ENCODE results near the gene SLC35B2.

Gene SLC35B2

DNA sequence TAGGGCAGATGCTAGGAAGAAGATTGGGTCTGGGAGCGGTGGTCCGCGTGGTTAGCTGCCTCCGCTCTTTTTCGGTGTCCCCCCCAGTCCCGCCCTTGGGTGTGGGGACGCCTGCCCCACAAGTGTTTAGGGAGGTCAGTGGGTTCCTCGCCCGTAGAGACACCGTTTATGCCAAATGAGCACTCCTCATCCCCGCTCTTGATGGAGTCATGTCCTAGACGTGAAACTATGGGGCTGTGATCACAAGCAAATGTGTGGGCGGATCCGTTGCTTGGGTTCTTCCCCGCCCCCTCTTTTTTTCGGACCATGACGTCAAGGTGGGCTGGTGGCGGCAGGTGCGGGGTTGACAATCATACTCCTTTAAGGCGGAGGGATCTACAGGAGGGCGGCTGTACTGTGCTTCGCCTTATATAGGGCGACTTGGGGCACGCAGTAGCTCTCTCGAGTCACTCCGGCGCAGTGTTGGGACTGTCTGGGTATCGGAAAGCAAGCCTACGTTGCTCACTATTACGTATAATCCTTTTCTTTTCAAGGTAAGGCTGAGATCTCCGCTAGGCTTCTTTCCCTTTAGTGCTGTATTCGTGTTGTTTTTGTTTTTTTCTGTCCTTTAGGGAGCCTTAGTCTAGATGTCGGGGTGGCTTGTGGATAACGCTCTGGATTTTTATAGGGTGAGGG lies 10.5 kb downstream of the SLC35B2 start, which contains the start of gene HSP90AB1:
Gene HSP90AB1 (plus strand): TSS at position 439 of the 675 bp plus-strand sequence. CDS start 1,529 bp downstream, outside the sequence.
- ATAC-seq (ENCODE audit: low read depth) (peak; percentile 69), DNase-seq (ENCODE audit: low spot score) (peak; percentile 94)
- Histone ChIP-seq H3K4me3 (ENCODE audit: severe bottlenecking) (peak within 1 kb of the TSS; percentile 93), H3K27ac (ENCODE audit: poor library complexity, severe bottlenecking) (peak within 1 kb of the TSS; percentile 89), H3K4me1 (ENCODE audit: insufficient read depth, poor library complexity, severe bottlenecking) (peaks cover 9% of the 10 kb centered on the region), H3K9me3 (ENCODE audit: severe bottlenecking) (no peaks in the 10 kb centered on the region), H3K27me3 (ENCODE audit: insufficient read depth, poor library complexity, severe bottlenecking) (no peaks in the 10 kb centered on the region), H3K36me3 (ENCODE audit: low read depth) (peaks cover 48% of the 10 kb centered on the region)
- TF ChIP-seq CTCF (IDR thresholded peaks at IDR 0.05; ENCODE audit: poor library complexity, severe bottlenecking), result no peak

- ATAC-seq (ENCODE audit: low read depth), result peak; percentile 60
- no peaks in the 10 kb centered on the region for H3K9me3 ChIP-seq (ENCODE audit: severe bottlenecking)
- peaks cover 9% of the 10 kb centered on the region for H3K4me1 ChIP-seq (ENCODE audit: insufficient read depth, poor library complexity, severe bottlenecking)
- H3K27ac ChIP-seq (ENCODE audit: poor library complexity, severe bottlenecking), result peak overlapping the region; percentile 89
- H3K27me3 ChIP-seq (ENCODE audit: insufficient read depth, poor library complexity, severe bottlenecking), result no peaks in the 10 kb centered on the region
- H3K4me3 ChIP-seq (ENCODE audit: severe bottlenecking), result peak overlapping the region; percentile 93
- DNase-seq (ENCODE audit: low spot score), result peak; percentile 86
- peak; percentile 59 for TF ChIP-seq CTCF (IDR thresholded peaks at IDR 0.05; ENCODE audit: poor library complexity, severe bottlenecking)
- H3K36me3 ChIP-seq (ENCODE audit: low read depth), result peaks cover 41% of the 10 kb centered on the region
These were observed 11.2 kb downstream of the SLC35B2 start for GRCh38 chr6:44245912-44246662.

GRCh38 chr6:44245391-44245911 lies 11.9 kb downstream of the SLC35B2 start:
- Histone ChIP-seq H3K4me1 (ENCODE audit: insufficient read depth, poor library complexity, severe bottlenecking) (peaks cover 9% of the 10 kb centered on the region), H3K27ac (ENCODE audit: poor library complexity, severe bottlenecking) (peak overlapping the region; percentile 89), H3K27me3 (ENCODE audit: insufficient read depth, poor library complexity, severe bottlenecking) (no peaks in the 10 kb centered on the region), H3K36me3 (ENCODE audit: low read depth) (peaks cover 34% of the 10 kb centered on the region), H3K4me3 (ENCODE audit: severe bottlenecking) (peak overlapping the region; percentile 93), H3K9me3 (ENCODE audit: severe bottlenecking) (no peaks in the 10 kb centered on the region)
- TF ChIP-seq CTCF (IDR thresholded peaks at IDR 0.05; ENCODE audit: poor library complexity, severe bottlenecking), result no peak
- ATAC-seq (ENCODE audit: low read depth), result no peak
- DNase-seq (ENCODE audit: low spot score), result no peak

GRCh38 chr6:44243345-44243744 lies 14.0 kb downstream of the SLC35B2 start:
- H3K27me3 ChIP-seq (ENCODE audit: insufficient read depth, poor library complexity, severe bottlenecking), result no peaks in the 10 kb centered on the region
- no peak for TF ChIP-seq CTCF (IDR thresholded peaks at IDR 0.05; ENCODE audit: poor library complexity, severe bottlenecking)
- no peaks in the 10 kb centered on the region for H3K9me3 ChIP-seq (ENCODE audit: severe bottlenecking)
- H3K4me1 ChIP-seq (ENCODE audit: insufficient read depth, poor library complexity, severe bottlenecking), result peaks cover under 1% of the 10 kb centered on the region
- no peak overlapping the region for H3K4me3 ChIP-seq (ENCODE audit: severe bottlenecking)
- DNase-seq (ENCODE audit: low spot score) (no peak), ATAC-seq (ENCODE audit: low read depth) (no peak)
- H3K36me3 ChIP-seq (ENCODE audit: low read depth), result peaks cover 13% of the 10 kb centered on the region
- H3K27ac ChIP-seq (ENCODE audit: poor library complexity, severe bottlenecking), result no peak overlapping the region
